Activated CD4-positive, alpha-beta T cell treated with anti-CD3 and anti-CD28 coated beads, Interleukin-2, amount 10 ng/mL, durations not matched to agents 7 days and 5 days (primary cell): ENCODE measurements around the gene PEAR1. TPM values are rescaled to one million over a fixed set of nuclear protein-coding genes. Genes with fewer than 3 reads are reported as not detected.

Experiments used
- CTCF ChIA-PET: fragments of 350-600 bp; sonication (Branson Sonifier 250); formaldehyde crosslinking; loops from one replicate; lab custom pipeline; 2021; ENCODE audit warnings: antibody characterized with exemption; lab: Charles Lee
- POLR2A ChIA-PET: fragments of 350-600 bp; sonication (Branson Sonifier 250); formaldehyde crosslinking; loops from one replicate; lab custom pipeline; 2021; ENCODE audit warnings: antibody characterized with exemption; lab: Charles Lee
- DNase-seq: peaks from one replicate; pipeline ENCODE4 v3.0.0-alpha.2; 2020
- H3K27ac Mint-ChIP-seq: one replicate; pipeline ENCODE4 v1.8.0; 2021; ENCODE audit warnings: mild to moderate bottlenecking, moderate library complexity, mixed read lengths
- H3K27me3 Mint-ChIP-seq: one replicate; pipeline ENCODE4 v1.8.0; 2021; ENCODE audit warnings: mixed read lengths
- H3K36me3 Mint-ChIP-seq: one replicate; pipeline ENCODE4 v1.8.0; 2021; ENCODE audit warnings: low read depth, mixed read lengths
- H3K4me1 Mint-ChIP-seq: one replicate; pipeline ENCODE4 v1.8.0; 2021; ENCODE audit warnings: mixed read lengths
- H3K4me3 Mint-ChIP-seq: one replicate; pipeline ENCODE4 v1.8.0; 2021; ENCODE audit warnings: mild to moderate bottlenecking, moderate library complexity, mixed read lengths
- H3K9me3 Mint-ChIP-seq: one replicate; pipeline ENCODE4 v1.8.0; 2021; ENCODE audit warnings: mixed read lengths
- total RNA-seq, 2 experiments: library from RNA; stranded (reverse); gene quantifications; one replicate each; pipeline ENCODE4 v1.2.3, GENCODE V29; 2021

The PEAR1 gene
- under 1 TPM; 0.07 to 0.15 TPM for total RNA-seq

GRCh38 chr1:156893048-156893953 lies at the start of gene PEAR1:
PEAR1 (plus strand) TSS chr1:156893718; CDS start chr1:156903927, 10,209 bp downstream.
- Mint-ChIP-seq H3K4me1 (peaks cover 32% of the 10 kb centered on the region), H3K9me3 (no peaks in the 10 kb centered on the region), H3K27ac (peak within 1 kb of the TSS; percentile 65), H3K4me3 (peak within 1 kb of the TSS; percentile 63), H3K36me3 (no peaks in the 10 kb centered on the region), H3K27me3 (peaks cover 50% of the 10 kb centered on the region)
- POLR2A ChIA-PET = no interaction called here
- no peak for DNase-seq
- CTCF ChIA-PET = interaction anchor here (0.6 to 5.3 kb wide), 14 partner anchors 9 to 385 kb away, joined by 3 to 31 read pairs (median 4); partner anchors contain the start of genes NTRK1 and PRCC

GRCh38 chr1:156844102-156844501 lies 49.4 kb upstream of the PEAR1 start:
- H3K4me3 Mint-ChIP-seq = no peak overlapping the region
- POLR2A ChIA-PET = no interaction called here

GRCh38 chr1:156844638-156845037 lies 48.9 kb upstream of the PEAR1 start:
- no peak overlapping the region for H3K27ac Mint-ChIP-seq
- POLR2A ChIA-PET = no interaction called here
- H3K27me3 Mint-ChIP-seq = peaks cover 68% of the 10 kb centered on the region
- H3K4me3 Mint-ChIP-seq = no peak overlapping the region
- peaks cover 2% of the 10 kb centered on the region for H3K36me3 Mint-ChIP-seq
- DNase-seq = no peak
- H3K9me3 Mint-ChIP-seq = no peaks in the 10 kb centered on the region
- CTCF ChIA-PET = interaction anchor here (0.6 to 2.5 kb wide), 5 partner anchors 11 to 493 kb away, joined by 3 to 7 read pairs (median 4); no protein-coding TSS in a partner anchor
- peaks cover 30% of the 10 kb centered on the region for H3K4me1 Mint-ChIP-seq

More at GRCh38 chr1:156844102-156844501, 49.4 kb upstream of the PEAR1 start:
- no peak for DNase-seq
- H3K9me3 Mint-ChIP-seq = no peaks in the 10 kb centered on the region
- CTCF ChIA-PET = interaction anchor here (1.3 to 2.5 kb wide), 3 partner anchors 16 to 48 kb away, joined by 3 to 7 read pairs (median 3); no protein-coding TSS in a partner anchor
- peaks cover 68% of the 10 kb centered on the region for H3K27me3 Mint-ChIP-seq
- peaks cover 2% of the 10 kb centered on the region for H3K36me3 Mint-ChIP-seq
- no peak overlapping the region for H3K27ac Mint-ChIP-seq
- peaks cover 28% of the 10 kb centered on the region for H3K4me1 Mint-ChIP-seq

GRCh38 chr1:156845055-156845952 lies 48.2 kb upstream of the PEAR1 start:
- H3K27me3 Mint-ChIP-seq = peaks cover 66% of the 10 kb centered on the region
- peak overlapping the region; percentile 28 for H3K4me3 Mint-ChIP-seq
- H3K27ac Mint-ChIP-seq = no peak overlapping the region
- peaks cover 30% of the 10 kb centered on the region for H3K4me1 Mint-ChIP-seq
- H3K9me3 Mint-ChIP-seq = no peaks in the 10 kb centered on the region
- DNase-seq = peak; percentile 38
- H3K36me3 Mint-ChIP-seq = peaks cover 2% of the 10 kb centered on the region
- ChIA-PET POLR2A (no interaction called here), CTCF (interaction anchor here (0.6 to 7.6 kb wide), 7 partner anchors 10 to 494 kb away, joined by 3 to 69 read pairs (median 4); partner anchors contain the start of genes INSRR and NTRK1)

GRCh38 chr1:156845953-156846545 lies 47.5 kb upstream of the PEAR1 start:
- ChIA-PET POLR2A (interaction anchor here (0.6 kb wide), 1 partner anchor 209 kb away, joined by 4 read pairs; no protein-coding TSS in a partner anchor), CTCF (interaction anchor here (1.1 to 7.6 kb wide), 6 partner anchors 15 to 157 kb away, joined by 3 to 69 read pairs (median 4); partner anchors contain the start of genes INSRR, NTRK1 and SH2D2A)
- no peak overlapping the region for H3K27ac Mint-ChIP-seq
- no peaks in the 10 kb centered on the region for H3K9me3 Mint-ChIP-seq
- no peak overlapping the region for H3K4me3 Mint-ChIP-seq
- peaks cover 64% of the 10 kb centered on the region for H3K27me3 Mint-ChIP-seq
- H3K4me1 Mint-ChIP-seq = peaks cover 30% of the 10 kb centered on the region
- H3K36me3 Mint-ChIP-seq = peaks cover 2% of the 10 kb centered on the region
- DNase-seq = no peak

GRCh38 chr1:156846643-156847042 lies 46.9 kb upstream of the PEAR1 start:
- no peak for DNase-seq
- H3K36me3 Mint-ChIP-seq = peaks cover 2% of the 10 kb centered on the region
- H3K4me1 Mint-ChIP-seq = peaks cover 30% of the 10 kb centered on the region
- no peaks in the 10 kb centered on the region for H3K9me3 Mint-ChIP-seq
- no peak overlapping the region for H3K27ac Mint-ChIP-seq
- ChIA-PET POLR2A (interaction anchor here (0.6 kb wide), 1 partner anchor 210 kb away, joined by 4 read pairs; no protein-coding TSS in a partner anchor), CTCF (interaction anchor here (0.9 to 7.6 kb wide), 8 partner anchors 8 to 157 kb away, joined by 3 to 69 read pairs (median 4); partner anchors contain the start of genes INSRR, NTRK1 and SH2D2A)
- peaks cover 64% of the 10 kb centered on the region for H3K27me3 Mint-ChIP-seq
- no peak overlapping the region for H3K4me3 Mint-ChIP-seq

GRCh38 chr1:156847591-156848460 lies 45.7 kb upstream of the PEAR1 start:
- H3K4me3 Mint-ChIP-seq = peak overlapping the region; percentile 20
- H3K4me1 Mint-ChIP-seq = peaks cover 30% of the 10 kb centered on the region
- no peak for DNase-seq
- ChIA-PET POLR2A (interaction anchor here (0.6 to 1.1 kb wide), 3 partner anchors 10 to 349 kb away, joined by 4 read pairs; partner anchors contain the start of gene SH2D2A), CTCF (interaction anchor here (0.9 to 7.6 kb wide), 10 partner anchors 7 to 121 kb away, joined by 3 to 69 read pairs (median 8); partner anchors contain the start of genes INSRR, NTRK1 and SH2D2A)
- H3K36me3 Mint-ChIP-seq = peaks cover 2% of the 10 kb centered on the region
- no peaks in the 10 kb centered on the region for H3K9me3 Mint-ChIP-seq
- peaks cover 53% of the 10 kb centered on the region for H3K27me3 Mint-ChIP-seq
- H3K27ac Mint-ChIP-seq = no peak overlapping the region

GRCh38 chr1:156848461-156849150 lies 44.9 kb upstream of the PEAR1 start:
- peaks cover 30% of the 10 kb centered on the region for H3K4me1 Mint-ChIP-seq
- H3K27me3 Mint-ChIP-seq = peaks cover 48% of the 10 kb centered on the region
- peak overlapping the region; percentile 78 for H3K27ac Mint-ChIP-seq
- ChIA-PET POLR2A (interaction anchor here (0.9 to 1.1 kb wide), 2 partner anchors 33 to 350 kb away, joined by 4 read pairs; partner anchors contain the start of gene SH2D2A), CTCF (interaction anchor here (1.0 to 7.6 kb wide), 9 partner anchors 9 to 122 kb away, joined by 3 to 69 read pairs (median 9); partner anchors contain the start of genes INSRR, MRPL24 and NTRK1)
- DNase-seq = peak; percentile 80
- peaks cover 2% of the 10 kb centered on the region for H3K36me3 Mint-ChIP-seq
- H3K4me3 Mint-ChIP-seq = peak overlapping the region; percentile 38
- no peaks in the 10 kb centered on the region for H3K9me3 Mint-ChIP-seq

GRCh38 chr1:156849151-156849496 lies 44.4 kb upstream of the PEAR1 start:
- Mint-ChIP-seq H3K27ac (peak overlapping the region; percentile 78), H3K4me1 (peaks cover 27% of the 10 kb centered on the region)
- POLR2A ChIA-PET = interaction anchor here (0.9 to 1.1 kb wide), 2 partner anchors 33 to 350 kb away, joined by 4 read pairs; partner anchors contain the start of gene SH2D2A

GRCh38 chr1:156851779-156852417 lies 41.6 kb upstream of the PEAR1 start:
- Mint-ChIP-seq H3K36me3 (no peaks in the 10 kb centered on the region), H3K4me3 (no peak overlapping the region), H3K9me3 (no peaks in the 10 kb centered on the region), H3K4me1 (peaks cover 20% of the 10 kb centered on the region), H3K27ac (no peak overlapping the region), H3K27me3 (peaks cover 29% of the 10 kb centered on the region)
- ChIA-PET POLR2A (no interaction called here), CTCF (interaction anchor here (1.0 to 13.0 kb wide), 3 partner anchors 9 to 38 kb away, joined by 3 to 158 read pairs (median 69); partner anchors contain the start of genes INSRR and NTRK1)
- DNase-seq = no peak

More at GRCh38 chr1:156849151-156849496, 44.4 kb upstream of the PEAR1 start:
- Mint-ChIP-seq H3K36me3 (peaks cover 2% of the 10 kb centered on the region), H3K4me3 (peak overlapping the region; percentile 38), H3K27me3 (peaks cover 44% of the 10 kb centered on the region), H3K9me3 (no peaks in the 10 kb centered on the region)
- no peak for DNase-seq
- CTCF ChIA-PET = interaction anchor here (0.6 to 7.6 kb wide), 10 partner anchors 9 to 259 kb away, joined by 3 to 69 read pairs (median 8); partner anchors contain the start of genes INSRR, MRPL24 and NTRK1
